Measurements from ENCODE around the gene HS6ST2.

HS6ST2 gene

GRCh38 chrX:132848296-132848970 lies 110.0 kb downstream of the HS6ST2 start:
- DNase-seq (ENCODE audit: low read depth in 2 of 2): no peak

- DNase-seq (ENCODE audit: low read depth in 2 of 2): no peak
Measured at GRCh38 chrX:132843363-132843762, 115.1 kb downstream of the HS6ST2 start.

GRCh38 chrX:132842460-132843238 lies 115.8 kb downstream of the HS6ST2 start:
- no peak for DNase-seq (ENCODE audit: low read depth in 2 of 2)

- no peak for DNase-seq (ENCODE audit: low read depth in 2 of 2)
Measured at GRCh38 chrX:132837967-132838366, 120.5 kb downstream of the HS6ST2 start.

- DNase-seq (ENCODE audit: low read depth in 2 of 2): no peak
Measured at GRCh38 chrX:132837126-132837525, 121.3 kb downstream of the HS6ST2 start.

- no peak for DNase-seq (ENCODE audit: low read depth in 2 of 2)
Measured at GRCh38 chrX:132836471-132836870, 122.0 kb downstream of the HS6ST2 start.

- DNase-seq (ENCODE audit: low read depth in 2 of 2): no peak
Measured at GRCh38 chrX:132834741-132835140, 123.7 kb downstream of the HS6ST2 start.

- no peak for DNase-seq (ENCODE audit: low read depth in 2 of 2)
Measured at GRCh38 chrX:132834109-132834508, 124.3 kb downstream of the HS6ST2 start.

- DNase-seq (ENCODE audit: low read depth in 2 of 2): no peak
Measured at GRCh38 chrX:132833373-132833772, 125.1 kb downstream of the HS6ST2 start.

- DNase-seq (ENCODE audit: low read depth in 2 of 2): no peak
Measured at GRCh38 chrX:132831336-132831973, 127.0 kb downstream of the HS6ST2 start.

GRCh38 chrX:132822634-132823012 lies 135.8 kb downstream of the HS6ST2 start:
- no peak for DNase-seq (ENCODE audit: low read depth in 2 of 2)

- DNase-seq (ENCODE audit: low read depth in 2 of 2): no peak
Measured at GRCh38 chrX:132821974-132822633, 136.3 kb downstream of the HS6ST2 start.

GRCh38 chrX:132820675-132821074 lies 137.8 kb downstream of the HS6ST2 start:
- DNase-seq (ENCODE audit: low read depth in 2 of 2): no peak

- no peak for DNase-seq (ENCODE audit: low read depth in 2 of 2)
Measured at GRCh38 chrX:132819711-132820264, 138.6 kb downstream of the HS6ST2 start.

GRCh38 chrX:132818638-132819037 lies 139.8 kb downstream of the HS6ST2 start:
- DNase-seq (ENCODE audit: low read depth in 2 of 2): no peak

- DNase-seq (ENCODE audit: low read depth in 2 of 2): no peak
Measured at GRCh38 chrX:132815643-132816042, 142.8 kb downstream of the HS6ST2 start.

- no peak for DNase-seq (ENCODE audit: low read depth in 2 of 2)
Measured at GRCh38 chrX:132810964-132811712, 147.3 kb downstream of the HS6ST2 start.

- no peak for DNase-seq (ENCODE audit: low read depth in 2 of 2)
Measured at GRCh38 chrX:132810488-132810887, 147.9 kb downstream of the HS6ST2 start.

GRCh38 chrX:132809581-132809980 lies 148.8 kb downstream of the HS6ST2 start:
- DNase-seq (ENCODE audit: low read depth in 2 of 2): no peak

GRCh38 chrX:132807411-132808030 lies 150.9 kb downstream of the HS6ST2 start:
- DNase-seq (ENCODE audit: low read depth in 2 of 2): no peak

GRCh38 chrX:132802033-132802432 lies 156.4 kb downstream of the HS6ST2 start:
- DNase-seq (ENCODE audit: low read depth in 2 of 2): no peak
